T-helper 22 cell (primary cell): ENCODE results near the gene CDH13.

Source experiments
- DNase-seq: peaks from one replicate; pipeline ENCODE4 v3.0.0-alpha.2; 2020; ENCODE audit warnings: low read depth

Gene CDH13

DNA sequence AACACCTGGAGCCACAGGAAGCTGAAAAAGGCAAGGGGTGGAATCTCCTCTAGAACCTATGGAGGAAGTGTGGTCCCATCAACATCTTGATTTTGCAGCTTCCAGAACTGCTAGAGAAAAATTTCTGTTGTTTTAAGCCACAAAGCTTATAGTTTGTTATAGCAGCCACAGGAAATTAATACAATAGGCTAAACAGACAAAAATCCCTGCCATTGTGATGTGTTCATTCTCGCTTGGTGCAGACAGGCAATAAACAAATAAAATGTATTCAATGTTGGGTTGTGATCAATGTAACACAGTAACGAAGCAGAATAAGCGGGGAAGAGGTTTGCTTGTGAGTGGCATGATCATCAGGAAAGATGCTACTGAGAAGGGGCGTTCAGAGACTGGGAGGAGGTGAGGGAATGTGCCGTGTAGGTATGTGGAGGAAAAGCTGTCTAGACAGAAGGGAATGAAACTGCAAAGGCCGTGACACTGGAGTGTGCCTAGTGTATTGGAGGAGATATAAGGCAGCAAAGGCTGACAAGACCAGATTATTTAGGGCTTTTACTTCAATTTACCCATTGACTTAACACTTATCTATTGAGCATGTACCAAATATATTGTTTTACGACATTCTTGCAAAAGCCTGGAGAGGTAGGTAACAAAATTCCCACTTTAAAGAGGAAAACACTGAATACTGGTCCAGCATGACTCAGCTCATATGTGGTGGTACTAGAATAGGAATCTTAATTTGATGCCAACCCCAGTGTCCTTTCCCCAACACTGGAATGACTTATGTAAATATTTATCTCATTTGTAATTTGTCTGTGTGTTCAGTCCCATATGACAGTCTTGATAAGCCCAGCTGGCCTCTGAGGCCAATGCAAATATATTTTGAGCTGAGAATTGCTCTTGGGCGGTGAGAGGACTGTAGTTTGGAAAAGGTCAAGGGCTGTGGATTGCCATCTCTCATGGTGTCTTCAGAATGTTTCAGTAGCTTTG, 375.9 kb downstream of the CDH13 start:
- no peak for DNase-seq

DNA sequence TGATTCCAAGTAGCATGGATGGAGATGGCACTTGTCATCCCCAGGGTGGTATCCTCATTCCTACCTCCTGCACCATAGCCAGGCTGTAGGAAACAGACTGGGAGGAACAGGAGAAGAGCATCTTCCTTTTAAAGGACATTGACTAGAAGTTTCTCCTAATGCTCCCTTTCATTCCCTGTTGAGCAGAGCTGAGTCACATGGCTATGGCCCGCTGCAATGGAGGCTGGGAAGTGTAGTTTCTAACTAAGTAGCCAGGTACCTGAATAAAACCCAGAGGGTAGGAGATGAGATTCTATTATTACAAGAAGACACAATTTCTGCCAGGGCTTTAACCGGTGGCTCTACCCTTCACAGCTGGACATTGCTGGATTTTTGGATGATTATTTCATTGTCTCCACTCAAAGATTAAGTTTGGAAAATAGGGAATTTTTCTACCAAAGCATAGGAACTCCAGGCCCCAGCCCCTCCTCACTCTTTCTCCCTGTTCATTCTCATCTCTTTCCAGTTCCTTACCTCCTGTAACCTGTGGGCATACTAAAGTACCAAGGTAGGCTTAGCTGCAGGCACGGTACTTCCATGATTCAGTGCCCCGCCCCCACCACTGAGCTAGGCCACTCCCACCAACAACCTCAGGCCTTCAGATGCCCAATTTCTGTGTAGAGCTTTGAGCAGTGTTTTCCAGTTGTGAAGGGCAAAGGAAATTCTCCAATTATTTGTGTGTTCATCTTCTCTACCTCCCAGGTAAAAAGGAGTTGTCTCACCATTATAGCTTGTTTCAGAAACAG, 378.3 kb downstream of the CDH13 start:
- DNase-seq: no peak

DNA sequence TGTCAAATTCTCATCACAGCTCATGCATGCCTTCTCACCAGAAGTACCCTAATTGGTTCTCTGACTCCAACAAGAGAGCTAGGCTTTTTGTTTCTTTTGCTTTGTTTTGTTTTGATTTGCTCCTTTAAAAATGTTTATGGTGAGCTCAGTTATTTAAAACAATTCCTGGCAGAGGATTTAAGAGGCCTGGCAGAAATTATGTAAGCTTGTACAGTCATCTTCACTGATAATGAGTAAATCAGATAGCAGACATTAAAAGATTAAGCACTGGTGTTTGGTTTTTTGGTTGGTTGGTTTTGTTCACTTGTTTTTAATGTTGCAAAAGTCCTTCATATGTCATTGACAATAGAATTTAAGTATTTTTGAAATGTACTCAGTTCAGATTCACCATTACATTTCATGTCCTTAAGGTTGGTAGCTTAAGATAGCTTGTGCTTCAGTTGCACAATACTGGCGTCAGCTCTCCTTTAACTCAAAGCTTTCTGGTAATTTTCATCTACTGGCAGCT, 378.9 kb downstream of the CDH13 start:
- no peak for DNase-seq

DNA sequence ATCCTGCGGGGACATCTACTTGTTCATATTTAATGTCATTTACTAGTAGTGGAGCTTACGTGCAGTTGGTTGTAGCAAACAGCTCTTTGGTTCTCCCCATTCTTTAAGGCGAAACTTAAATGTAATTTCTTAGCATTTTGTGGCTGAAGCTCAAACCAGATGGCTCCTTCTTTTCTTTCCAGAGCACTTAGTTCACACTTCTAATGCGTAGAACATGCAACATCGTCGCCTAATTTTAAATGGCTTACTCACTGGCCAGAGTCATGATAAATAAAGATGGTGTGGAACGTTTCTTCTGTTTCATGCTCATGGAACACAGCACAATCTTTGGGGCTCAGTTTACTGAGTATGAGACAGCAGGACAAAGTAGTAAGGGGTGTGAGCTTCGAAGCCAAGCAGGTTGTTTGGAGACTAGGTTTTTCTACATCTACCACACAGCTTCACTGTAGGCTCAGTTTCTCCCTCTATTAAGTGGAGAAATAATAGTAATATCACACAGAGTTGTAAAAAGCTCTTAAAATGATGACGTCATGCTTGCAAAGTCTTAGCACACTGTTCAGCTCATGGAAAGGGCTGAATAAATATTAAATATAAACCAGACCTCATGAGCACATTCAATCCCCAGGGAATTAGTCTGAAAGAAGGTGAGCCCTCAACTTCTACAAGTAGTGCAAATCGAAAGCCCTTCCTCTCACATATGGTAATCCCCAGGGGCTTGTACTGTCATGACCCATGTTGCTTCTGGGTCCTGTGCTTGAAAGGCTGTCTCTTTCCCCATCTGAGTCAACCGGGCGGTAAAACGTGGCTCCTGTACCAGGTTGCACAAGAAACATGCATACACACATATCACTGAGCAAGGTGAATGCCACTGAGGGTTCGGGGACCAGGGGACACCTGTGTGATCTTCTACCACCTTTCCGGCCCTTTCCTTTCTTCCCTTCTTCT, 384.3 kb downstream of the CDH13 start:
- no peak for DNase-seq

DNA sequence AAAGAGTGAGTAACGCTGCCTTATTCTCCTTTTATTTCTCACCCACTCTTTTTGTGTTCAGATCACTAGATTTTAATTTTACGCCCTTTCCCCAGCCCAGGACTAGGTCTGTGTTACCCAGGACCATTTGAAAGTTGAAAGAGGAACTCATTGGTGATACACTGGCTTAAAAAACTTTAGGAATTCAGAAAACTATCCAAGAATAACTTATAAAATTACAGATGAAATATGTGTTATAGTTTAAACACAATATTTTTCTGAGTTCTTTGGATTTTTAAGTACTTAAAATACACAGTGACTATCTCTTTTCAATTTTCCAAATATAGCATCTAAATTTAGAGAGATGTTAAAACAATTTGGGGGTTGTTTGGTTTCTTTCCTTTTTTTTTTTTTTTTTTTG, 385.2 kb downstream of the CDH13 start:
- DNase-seq: no peak

DNA sequence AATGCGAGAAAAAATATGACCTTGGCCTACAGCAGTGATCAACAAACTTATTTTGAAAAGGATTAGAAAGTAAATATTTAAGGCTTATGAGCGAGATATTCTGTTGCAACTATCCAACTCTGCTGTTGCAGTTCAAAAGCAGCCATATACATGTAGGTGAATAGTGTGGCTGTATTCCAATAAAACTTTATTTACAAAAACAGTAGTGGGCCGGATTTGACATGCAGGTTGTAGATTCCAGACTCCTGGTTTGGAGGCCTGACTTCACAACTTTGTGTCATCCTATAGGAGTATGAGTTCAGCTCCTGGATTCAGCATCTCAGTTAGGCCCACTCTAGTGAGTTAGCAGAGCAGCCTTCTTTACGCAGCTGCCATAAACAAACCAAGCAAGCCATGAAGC, 386.3 kb downstream of the CDH13 start:
- DNase-seq: no peak

DNA sequence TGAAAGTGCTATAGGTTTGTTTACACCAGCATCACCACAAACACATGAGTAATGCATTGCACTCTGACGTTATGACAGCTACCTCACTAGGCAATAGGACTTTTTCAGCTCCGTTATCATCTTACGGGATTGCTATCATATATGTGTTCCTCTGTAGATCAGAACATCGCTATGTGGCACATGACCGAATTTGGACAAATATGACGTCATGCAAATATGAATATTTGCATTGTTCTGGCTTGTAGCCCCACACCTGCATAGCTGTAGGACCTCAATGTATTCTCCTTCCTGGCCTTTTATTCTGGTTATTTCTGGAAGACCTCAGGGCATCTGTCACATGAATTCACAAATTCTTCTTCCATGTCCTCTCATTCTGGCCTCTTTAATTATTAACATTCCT, 393.2 kb downstream of the CDH13 start:
- DNase-seq: no peak

DNA sequence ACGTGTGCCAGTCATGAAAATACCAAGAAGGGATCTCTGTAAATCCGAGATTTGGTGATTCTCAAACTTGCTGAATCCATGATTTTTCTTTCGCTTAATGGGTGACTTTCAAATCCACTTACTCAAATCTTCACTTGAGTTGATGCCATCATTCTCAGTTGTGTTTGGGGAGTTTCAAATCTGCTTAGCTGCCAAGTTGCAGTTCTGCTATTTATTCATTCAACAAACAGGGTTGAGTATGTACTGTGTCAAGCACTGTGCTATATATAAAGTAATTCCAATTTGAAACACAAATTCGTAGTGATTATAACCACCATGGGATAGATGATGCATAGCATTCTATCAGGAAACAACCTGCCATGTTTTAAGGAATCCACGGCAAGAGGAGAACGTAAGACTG, 394.3 kb downstream of the CDH13 start:
- DNase-seq: no peak

DNA sequence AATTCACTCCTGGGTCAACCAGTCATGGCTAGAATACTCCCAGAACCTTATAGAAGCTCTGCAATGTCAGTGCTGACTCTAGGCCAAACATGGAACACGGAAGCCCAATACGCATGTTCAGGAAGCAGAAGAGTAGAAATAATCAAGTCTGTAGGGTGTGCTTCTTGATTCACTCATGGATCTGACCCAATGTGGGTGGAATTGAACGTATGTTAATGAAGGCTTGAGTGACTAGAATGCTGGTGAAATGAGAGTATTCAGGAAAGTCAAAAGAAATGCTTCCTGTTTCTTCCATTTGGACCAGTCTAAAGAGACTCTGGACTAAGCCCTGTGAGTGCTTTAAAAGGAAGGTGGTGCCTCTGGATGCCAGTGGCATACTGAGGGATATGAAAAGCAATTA, 395.0 kb downstream of the CDH13 start:
- no peak for DNase-seq

DNA sequence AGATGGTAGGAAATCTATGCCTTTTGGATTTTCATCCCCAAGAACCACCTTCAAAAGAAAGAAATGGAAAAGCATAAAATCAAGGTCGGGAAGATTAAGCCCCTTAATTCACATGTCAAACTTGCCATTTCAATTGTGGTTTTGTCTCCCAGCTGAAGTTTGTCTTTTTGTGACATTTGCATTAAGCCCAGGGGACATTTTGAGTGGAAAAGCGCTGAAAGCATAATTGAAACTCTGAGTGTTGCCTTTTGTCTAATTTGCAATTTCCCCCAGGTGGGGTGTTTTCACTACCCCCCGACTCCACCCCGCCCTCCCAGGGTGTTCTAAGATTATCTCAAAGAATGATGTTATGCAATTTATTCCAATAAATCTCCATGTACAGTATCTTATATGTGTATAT, 396.2 kb downstream of the CDH13 start:
- DNase-seq: no peak

DNA sequence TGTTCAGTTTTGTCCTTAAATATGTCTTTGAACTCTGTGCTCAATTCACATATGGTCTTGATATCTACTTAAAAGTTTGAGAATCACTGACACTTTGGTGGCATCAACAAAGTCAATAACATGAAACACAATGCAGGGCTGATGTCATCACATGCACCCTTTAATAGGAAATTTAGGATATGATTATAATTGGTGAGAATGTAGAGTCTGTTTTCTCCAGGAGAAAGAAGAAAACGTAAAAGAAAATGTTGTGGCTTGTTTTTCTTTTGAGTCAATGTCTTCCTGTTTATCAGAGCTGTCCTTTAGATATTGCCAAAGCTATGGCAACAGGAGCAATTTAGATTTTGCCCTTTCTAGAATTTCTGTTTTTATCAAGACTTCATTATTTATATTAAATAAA, 396.9 kb downstream of the CDH13 start:
- DNase-seq: no peak

DNA sequence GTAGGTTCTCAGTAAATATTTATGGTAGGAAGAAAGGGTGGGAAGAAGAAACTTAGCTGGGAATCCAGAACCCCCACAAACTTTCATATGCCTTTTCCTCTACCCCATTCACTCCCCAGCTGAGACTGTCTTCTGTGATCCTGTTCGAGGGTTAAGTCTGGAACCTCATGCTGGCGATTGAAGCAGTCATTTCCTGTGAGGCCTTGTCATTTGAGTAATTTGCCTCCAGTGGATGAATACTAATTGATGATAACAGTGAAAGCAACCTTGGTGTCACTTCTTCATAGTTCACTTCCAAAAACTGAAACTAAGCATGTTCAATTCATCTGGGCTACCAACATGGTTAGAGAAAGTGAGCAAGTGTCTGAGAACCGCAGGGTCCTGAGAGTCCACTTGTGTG, 401.2 kb downstream of the CDH13 start:
- DNase-seq: no peak

DNA sequence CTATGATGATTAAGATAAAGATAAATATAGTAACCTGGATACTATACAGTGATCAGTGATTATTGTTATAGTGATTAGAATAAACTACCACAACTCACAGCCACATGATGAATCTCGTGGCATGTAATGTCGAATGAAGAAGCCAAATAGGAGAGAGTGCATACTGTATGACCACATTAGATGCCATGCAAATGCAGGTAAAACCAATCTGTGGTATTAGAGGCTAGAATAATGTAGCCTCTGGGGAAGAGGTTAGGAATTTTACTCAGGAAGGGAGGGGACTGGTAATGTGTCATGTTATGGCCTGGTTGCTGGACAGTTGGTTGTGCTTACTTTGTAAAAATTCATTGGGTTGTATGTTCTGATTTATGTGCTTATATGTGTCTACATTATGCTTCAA, 402.7 kb downstream of the CDH13 start:
- no peak for DNase-seq

DNA sequence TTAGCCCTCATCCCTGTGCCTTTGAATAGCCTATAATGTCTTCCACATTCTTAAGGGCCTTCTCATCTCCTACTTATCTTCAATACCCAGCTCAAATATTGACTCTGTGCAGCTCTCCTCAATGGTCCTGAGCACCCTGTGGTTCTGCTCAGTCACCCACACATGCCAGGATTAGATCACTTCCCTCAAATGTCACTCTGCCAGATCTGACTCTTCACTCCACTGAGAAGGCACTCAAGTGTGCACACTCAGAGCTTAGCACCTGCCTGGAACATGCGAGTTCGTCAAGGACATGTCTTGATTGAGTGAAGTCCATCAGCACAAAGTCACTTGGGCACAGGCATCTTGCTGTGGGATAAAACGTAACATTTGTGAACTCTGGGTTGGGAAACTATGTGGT, 404.8 kb downstream of the CDH13 start:
- DNase-seq: no peak

DNA sequence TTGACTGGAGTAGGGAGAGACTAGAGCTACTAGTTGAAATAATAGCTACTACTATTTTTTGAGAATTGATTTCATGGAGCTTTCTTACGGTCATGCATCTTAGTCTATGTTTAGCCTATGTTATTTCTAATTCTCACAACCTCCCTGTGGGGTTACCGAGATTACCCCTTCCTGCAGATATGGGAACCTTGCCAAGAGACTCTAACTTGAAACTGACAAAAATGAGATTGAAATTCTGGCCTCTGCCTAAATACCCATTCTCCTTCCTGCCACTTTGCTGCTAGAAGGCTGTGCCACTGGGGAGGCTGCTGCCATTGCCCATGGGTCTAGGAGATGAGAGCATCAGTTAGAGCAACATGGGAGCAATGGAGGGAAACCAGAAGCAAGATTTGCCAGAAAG, 410.3 kb downstream of the CDH13 start:
- no peak for DNase-seq

DNA sequence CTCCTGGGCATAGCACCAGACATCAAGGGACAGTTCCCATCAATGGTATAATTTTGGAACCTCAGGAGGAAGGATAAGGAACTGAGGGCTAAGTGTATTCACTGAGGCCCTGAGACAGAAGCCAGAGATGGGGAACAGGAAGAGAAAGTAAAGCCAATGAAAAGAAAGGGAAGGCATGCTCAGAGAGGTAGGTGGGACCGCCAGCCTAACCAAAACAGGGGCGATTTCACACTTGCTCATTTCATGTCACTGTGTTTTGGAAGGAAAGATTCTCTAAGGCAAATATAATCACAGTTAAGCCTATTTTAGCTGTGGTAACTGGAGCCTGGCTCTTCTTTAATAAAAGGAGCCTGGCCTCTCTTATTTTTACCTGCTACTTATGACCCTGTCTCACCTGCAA, 411.1 kb downstream of the CDH13 start:
- DNase-seq: no peak

DNA sequence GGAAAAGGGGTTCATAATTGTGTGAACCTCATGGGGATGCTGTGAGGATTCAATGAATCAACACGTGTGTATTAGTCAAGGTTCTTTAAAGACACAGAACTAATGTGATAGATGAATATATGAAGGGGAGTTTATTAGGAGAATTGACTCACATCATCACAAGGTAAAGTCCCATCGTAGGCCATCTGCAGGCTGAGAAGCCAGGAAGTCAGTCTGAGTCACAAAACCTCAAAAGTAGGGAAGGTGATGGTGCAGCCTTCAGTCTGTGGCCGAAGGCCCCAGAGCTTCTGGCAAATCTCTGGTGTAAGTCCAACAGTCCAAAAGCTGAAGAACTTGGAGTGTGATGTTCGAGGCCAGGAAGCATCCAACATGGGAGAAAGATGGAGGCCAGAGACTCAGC, 413.4 kb downstream of the CDH13 start:
- DNase-seq: no peak

DNA sequence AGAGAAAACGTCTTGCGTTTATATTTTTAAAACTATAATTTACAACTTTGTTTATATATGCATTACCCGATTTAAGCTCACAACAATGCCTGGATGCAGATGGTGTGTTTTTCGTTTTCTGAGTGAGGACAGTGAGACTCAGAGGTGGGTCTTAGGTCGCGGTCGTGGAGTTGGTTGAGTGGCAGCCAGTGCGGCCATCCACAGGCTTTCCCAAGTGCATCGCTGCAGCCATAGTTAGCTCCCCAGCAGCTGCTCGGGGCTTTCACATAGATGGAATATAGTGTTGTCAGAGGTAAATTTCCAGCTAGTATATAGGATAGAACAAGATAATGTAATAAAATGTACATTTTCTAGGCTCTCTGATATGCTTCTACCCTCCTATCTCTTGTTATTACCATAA, 417.8 kb downstream of the CDH13 start:
- DNase-seq: no peak

DNA sequence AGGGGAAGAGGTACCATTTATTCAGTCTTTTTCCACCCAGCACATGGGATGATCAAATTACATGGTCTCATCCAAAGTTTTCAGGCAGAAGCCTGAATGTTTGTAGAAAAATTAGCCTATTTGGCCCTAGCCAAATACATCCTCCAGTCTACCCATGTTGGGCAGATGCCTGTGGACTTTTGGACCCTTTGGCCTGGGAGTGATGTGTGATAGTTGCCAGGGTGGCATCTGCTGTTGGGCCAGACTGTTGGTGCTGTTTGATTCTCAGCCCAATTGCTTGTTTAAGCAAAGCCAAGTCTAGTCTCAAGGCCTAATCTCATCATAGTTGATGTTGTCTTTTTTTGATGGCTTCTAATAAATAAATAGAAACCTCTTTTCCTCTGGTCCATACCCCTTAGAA, 419.0 kb downstream of the CDH13 start:
- DNase-seq: no peak

DNA sequence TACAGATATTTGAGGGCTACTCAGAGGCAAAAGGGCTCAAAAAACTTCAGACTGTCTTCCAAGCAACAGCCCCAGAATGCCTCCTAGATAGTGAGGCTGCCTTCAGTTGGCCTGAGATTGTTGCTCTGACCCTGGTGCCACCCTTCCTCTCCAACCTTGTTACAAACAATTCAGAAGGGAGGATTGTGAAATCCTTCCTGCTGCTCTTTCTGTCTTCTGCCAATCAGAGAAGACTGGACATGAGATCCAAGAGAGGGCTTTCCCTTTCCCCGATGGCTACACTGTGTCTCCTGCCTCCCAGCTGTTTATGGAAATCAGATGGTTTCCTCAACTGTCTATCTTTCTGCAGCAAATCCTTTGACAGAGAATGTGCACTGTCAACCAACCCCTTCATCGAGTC, 419.9 kb downstream of the CDH13 start:
- no peak for DNase-seq

DNA sequence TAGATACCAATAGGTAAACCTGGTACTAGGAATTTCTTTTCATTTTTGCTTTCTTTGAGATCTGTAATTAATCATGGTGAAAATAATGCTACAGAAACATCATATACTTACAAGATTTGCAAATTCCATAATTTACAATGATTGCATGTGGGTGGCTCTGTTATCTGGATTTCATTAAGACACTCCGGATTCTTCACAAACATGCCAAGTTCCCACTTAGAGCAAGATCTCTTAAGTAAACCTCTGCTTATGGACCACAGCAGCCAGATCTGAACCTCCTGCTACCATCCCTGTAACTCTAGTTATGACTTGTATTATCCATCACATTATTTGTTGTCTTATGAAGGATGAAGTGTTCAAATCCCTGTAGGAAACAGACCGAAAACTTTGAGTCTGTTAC, 424.7 kb downstream of the CDH13 start:
- DNase-seq: no peak

DNA sequence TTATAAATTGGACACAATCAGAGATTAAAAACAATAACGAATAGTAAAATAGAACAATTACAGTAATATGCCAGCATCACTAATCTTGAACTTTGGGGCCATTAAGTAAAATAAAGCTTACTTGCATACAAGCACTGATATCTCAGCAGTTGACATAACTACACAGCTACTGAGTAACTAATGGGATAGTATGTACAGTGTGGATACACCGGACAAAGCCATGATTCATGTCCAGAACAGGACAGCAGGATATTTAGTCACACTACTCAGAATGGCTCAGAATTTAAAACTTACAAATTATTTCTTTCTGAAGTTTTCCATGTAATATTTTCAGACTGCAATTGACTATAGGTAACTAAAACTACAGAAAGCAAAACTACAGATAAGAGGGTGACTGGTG, 427.5 kb downstream of the CDH13 start:
- no peak for DNase-seq
